ENCODE data around the gene TMEM204. TPM values are rescaled to one million over a fixed set of nuclear protein-coding genes. Genes with fewer than 3 reads are reported as not detected.

Gene TMEM204
- total RNA-seq, 2 experiments from 2014 or later, result 60.6 to 73.5 TPM

DNA sequence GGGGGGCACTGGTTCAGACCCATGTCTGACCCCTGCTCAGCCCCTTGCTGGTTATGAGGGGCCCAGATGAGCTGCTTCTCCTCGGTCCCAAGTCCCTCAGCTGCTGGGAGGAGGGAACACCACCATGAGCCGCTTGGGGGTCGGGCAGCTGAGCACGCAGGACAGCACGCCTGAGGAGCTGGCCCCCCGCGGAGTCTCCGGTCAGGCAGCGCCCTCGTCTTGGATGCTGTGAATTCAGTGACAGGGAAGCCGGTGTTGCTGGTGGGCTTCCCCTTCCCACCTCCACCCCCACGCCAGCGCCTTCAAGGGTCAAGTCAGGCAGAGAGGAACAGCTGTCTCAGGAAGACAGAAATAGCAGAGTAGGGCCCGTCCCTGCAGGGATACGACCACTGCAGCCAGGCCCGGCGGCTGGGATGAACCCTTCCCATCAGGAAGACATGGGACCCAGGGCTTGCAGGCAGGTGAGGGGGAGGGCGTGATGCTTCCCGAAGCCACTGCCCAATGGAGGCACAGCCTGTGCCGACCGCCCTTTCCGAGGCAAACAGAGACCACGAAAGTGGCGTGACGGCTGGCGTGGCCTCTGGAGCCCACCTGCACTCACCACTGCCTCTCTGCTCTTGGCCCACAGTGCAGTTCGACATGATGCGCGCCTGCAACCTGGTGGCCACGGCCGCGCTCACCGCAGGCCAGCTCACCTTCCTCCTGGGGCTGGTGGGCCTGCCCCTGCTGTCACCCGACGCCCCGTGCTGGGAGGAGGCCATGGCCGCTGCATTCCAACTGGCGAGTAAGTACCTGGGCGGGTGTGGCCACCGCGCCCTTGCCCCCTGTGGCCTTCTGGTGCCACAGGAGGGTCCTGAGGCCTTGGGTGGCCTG is 8.1 kb downstream of the TMEM204 start:
- Mint-ChIP-seq H3K4me3 (no peak overlapping the region), H3K27me3 (no peaks in the 10 kb centered on the region)
- POLR2A ChIA-PET, result interaction anchor here (0.6 kb wide), 1 partner anchor 34 kb away, joined by 3 read pairs; no protein-coding TSS in a partner anchor

DNA sequence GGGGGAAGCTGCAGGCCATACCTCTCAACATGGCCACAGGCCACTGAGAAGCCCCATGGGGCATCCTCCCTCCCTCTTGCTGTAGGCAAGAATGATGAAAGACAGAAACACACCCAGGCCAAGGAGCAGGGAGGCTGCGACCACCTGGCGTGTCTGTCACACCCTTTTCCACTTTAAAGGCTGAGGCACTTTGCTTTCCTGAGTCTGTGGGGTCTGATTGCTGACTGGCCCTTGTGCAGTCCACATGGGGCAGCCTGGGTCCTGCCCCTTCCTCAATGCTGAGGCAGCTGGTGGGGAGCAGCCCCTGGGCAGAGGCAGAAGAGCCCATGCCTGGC is 8.7 kb downstream of the TMEM204 start:
- peaks cover 65% of the 10 kb centered on the region for H3K36me3 Mint-ChIP-seq (ENCODE audit: low read depth)
- no peak overlapping the region for H3K4me3 Mint-ChIP-seq
- ChIA-PET CTCF (no interaction called here), POLR2A (no interaction called here)
- no peaks in the 10 kb centered on the region for H3K27me3 Mint-ChIP-seq
- H3K9me3 Mint-ChIP-seq, result no peaks in the 10 kb centered on the region
- H3K27ac Mint-ChIP-seq, result peak overlapping the region; percentile 73
- no peak for DNase-seq
- H3K4me1 Mint-ChIP-seq, result peaks cover 78% of the 10 kb centered on the region

More for the DNA sequence above, 8.1 kb downstream of the TMEM204 start:
- CTCF ChIA-PET, result no interaction called here
- Mint-ChIP-seq H3K36me3 (ENCODE audit: low read depth) (peaks cover 67% of the 10 kb centered on the region), H3K4me1 (peaks cover 83% of the 10 kb centered on the region), H3K27ac (peak overlapping the region; percentile 73), H3K9me3 (no peaks in the 10 kb centered on the region)
- no peak for DNase-seq

DNA sequence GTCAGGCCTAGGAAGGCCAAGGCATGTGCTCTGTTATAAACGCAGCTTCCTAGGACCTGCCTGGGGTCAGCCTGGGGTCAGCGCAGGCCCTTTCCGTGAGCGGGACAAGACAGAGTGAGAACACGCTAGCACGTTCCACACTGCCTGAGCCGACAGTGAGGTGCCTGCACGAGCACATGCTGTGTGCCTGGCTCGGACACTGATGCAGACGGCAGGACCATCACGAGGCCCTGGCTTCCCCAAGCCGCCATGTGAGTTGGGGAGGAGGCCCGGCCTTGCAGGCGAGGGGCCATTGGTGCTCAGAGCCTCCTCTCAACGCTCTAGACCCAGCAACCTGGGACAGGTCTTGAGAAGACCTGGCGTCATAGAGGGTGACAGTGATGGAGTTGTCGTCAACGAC is 9.1 kb downstream of the TMEM204 start:
- DNase-seq, result no peak
- peak overlapping the region; percentile 73 for H3K27ac Mint-ChIP-seq
- no peaks in the 10 kb centered on the region for H3K9me3 Mint-ChIP-seq
- peak overlapping the region; percentile 20 for H3K4me3 Mint-ChIP-seq
- peaks cover 74% of the 10 kb centered on the region for H3K4me1 Mint-ChIP-seq
- peaks cover 65% of the 10 kb centered on the region for H3K36me3 Mint-ChIP-seq (ENCODE audit: low read depth)
- H3K27me3 Mint-ChIP-seq, result no peaks in the 10 kb centered on the region
- ChIA-PET POLR2A (no interaction called here), CTCF (no interaction called here)

DNA sequence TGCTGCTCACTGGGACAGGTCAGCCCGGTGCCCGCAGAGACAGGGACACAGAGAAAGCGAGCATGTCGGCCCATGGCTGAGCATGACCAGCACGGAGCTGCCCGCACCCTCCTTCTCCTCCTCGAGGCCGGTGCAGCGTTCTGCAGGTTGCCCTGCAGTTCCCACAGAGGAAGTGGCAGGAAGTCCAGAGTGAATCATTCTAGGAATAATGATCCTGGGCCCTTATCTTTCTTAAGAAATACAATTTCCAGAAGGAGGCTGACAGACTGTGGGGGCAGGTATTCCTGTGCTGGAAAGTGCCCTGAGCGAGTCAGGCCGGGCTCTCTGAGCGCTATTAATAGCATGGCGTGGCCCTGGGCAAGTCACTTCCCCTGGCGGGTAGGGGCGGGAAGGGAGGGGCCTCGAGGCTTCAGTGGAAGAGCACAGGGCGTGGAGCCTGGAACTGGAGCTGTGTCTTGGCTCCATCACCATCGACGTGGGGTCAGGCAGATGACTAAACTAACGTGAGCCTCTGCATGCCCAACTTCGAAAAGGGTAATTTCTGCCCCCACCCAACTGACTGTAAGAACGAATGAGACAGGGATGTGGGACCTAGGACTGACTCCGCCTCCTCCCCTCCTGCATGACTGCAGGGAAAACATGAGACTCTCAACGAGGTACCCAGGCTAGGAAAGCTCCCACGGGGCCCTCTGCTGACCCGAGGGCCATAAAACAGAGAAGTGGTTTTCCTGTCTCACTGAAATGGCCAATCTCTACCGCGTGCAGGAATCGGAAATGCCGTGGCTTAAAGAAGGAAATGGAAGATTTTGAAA is 9.8 kb downstream of the TMEM204 start:
- no peaks in the 10 kb centered on the region for H3K27me3 Mint-ChIP-seq
- CTCF ChIA-PET, result interaction anchor here (0.6 kb wide), 2 partner anchors 8 to 1348 kb away, joined by 3 to 4 read pairs; no protein-coding TSS in a partner anchor
- POLR2A ChIA-PET, result no interaction called here
- peaks cover 63% of the 10 kb centered on the region for H3K36me3 Mint-ChIP-seq (ENCODE audit: low read depth)
- H3K27ac Mint-ChIP-seq, result peak overlapping the region; percentile 73
- DNase-seq, result peak; percentile 54
- H3K9me3 Mint-ChIP-seq, result no peaks in the 10 kb centered on the region
- H3K4me3 Mint-ChIP-seq, result peak overlapping the region; percentile 37
- peaks cover 69% of the 10 kb centered on the region for H3K4me1 Mint-ChIP-seq

DNA sequence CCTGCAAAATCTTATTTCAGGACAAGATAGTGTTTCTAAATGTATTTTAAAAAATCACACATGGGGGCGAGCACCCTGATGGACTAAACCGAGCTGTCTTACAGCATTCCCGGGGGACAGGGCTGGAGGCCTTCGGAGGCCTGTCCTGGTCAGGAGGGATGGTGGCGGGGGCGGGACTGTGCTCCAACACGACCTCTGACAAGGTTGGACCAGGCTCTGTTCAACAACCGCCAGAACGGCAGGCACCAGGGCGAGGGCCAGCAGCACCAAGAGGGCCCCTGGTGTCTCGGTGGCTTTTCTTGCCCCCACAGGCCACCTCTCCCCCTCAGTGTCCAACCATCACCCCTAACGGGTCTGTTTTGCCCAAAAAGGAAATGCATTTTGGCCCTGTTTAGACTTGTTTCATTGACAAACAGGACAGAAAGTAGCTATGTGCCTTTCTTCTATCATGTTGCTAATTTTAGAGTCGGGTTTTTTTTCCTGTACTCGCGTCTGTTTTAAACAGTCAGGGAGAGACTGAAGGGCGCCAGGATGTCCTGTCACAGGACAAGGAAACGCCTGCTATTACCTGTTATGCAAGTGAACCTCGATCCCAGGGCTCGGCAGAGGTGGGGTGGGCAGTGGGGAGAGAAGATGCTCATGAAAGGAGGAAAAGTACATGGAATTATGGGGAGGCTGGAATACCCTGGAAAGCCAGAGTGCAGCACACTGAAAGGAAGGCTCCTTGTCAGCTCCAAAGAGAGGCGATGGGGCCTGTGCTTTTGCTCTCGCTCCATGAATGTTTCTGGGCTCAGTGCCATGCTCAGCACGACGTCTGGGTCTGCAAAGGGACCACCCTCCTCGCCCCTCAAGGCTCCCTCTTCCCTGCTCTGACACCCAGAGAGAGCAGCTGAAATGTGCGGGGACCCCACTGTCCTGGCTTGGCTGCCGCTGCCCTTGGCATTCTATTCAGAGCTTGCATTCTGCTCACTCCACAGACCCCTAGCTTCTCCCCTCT is 11.9 kb downstream of the TMEM204 start:
- Mint-ChIP-seq H3K4me3 (peak overlapping the region; percentile 45), H3K27ac (peak overlapping the region; percentile 68), H3K4me1 (peaks cover 58% of the 10 kb centered on the region), H3K27me3 (no peaks in the 10 kb centered on the region), H3K36me3 (ENCODE audit: low read depth) (peaks cover 70% of the 10 kb centered on the region), H3K9me3 (no peaks in the 10 kb centered on the region)
- CTCF ChIA-PET, result interaction anchor here (0.7 to 1.7 kb wide), 4 partner anchors 9 to 252 kb away, joined by 3 to 4 read pairs (median 3); no protein-coding TSS in a partner anchor
- no peak for DNase-seq
- POLR2A ChIA-PET, result interaction anchor here (0.5 kb wide), 1 partner anchor 12 kb away, joined by 3 read pairs; the partner anchor contains the start of gene TMEM204

DNA sequence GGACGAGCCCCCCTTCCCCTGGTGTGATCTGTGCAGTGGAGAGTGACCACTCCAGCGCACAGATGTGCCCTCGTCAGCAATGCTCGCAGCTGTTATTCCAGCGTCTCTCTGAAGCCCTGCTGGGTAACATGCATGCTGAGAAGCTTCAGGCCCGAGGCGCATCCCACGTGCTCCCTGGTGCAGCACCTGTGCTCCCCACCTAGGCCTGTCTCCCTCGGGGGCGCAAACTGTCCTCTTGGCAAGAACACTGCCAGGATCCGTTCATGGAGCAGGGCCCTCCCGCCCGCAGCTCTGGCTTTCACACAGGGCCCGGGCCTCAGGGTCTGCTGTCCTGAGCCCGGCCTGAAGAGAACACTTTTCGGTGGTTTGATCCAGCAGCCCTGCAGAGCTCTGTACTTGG is 13.0 kb downstream of the TMEM204 start:
- peaks cover 63% of the 10 kb centered on the region for H3K36me3 Mint-ChIP-seq (ENCODE audit: low read depth)
- H3K4me3 Mint-ChIP-seq, result no peak overlapping the region
- ChIA-PET CTCF (interaction anchor here (0.5 to 1.7 kb wide), 2 partner anchors 10 to 76 kb away, joined by 3 to 4 read pairs; no protein-coding TSS in a partner anchor), POLR2A (no interaction called here)
- no peaks in the 10 kb centered on the region for H3K27me3 Mint-ChIP-seq
- H3K4me1 Mint-ChIP-seq, result peaks cover 50% of the 10 kb centered on the region
- H3K27ac Mint-ChIP-seq, result peak overlapping the region; percentile 25
- no peaks in the 10 kb centered on the region for H3K9me3 Mint-ChIP-seq
- DNase-seq, result no peak

DNA sequence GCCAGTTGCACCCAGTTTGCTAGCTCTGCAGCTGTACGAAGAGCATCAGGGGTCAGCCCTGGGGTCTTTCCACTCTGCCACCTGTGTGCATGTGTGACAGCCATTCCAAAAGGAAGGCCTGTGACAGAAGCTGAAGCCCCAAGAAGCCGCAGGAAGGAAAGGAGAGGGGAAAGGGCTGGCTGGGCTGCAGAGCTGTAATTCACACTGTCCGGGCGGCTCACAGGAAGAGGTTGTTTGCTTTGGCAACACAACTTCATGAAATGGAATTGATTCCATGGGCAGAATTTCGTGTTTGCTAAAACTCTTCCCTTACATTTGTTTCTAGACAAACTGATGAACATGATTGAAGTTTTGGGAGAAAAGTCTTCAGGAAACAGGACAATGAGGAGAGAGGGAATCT is 14.8 kb downstream of the TMEM204 start:
- CTCF ChIA-PET, result interaction anchor here (0.9 kb wide), 1 partner anchor 15 kb away, joined by 3 read pairs; the partner anchor contains the start of gene TMEM204

DNA sequence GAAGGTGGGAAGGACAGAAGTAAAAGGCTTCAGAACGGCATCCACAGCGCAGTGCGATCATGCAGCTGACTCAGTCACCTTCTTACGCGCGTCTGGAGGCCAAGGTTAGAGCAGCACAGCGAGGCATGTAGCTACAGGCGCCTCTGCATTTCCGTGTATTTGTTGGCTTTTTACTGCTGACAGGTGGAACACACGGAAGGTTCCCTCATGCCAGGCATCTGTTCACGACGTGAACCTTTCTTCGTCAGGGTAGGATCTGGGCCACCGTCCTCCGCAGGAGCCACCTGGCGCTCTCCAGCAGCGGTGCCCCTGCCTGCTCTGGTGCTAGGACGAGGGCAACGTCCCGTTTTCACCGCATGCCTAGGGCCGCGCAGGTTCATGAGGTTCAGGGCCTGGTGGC is 15.3 kb downstream of the TMEM204 start:
- peaks cover 58% of the 10 kb centered on the region for H3K36me3 Mint-ChIP-seq (ENCODE audit: low read depth)
- no peaks in the 10 kb centered on the region for H3K9me3 Mint-ChIP-seq
- ChIA-PET CTCF (interaction anchor here (0.9 kb wide), 1 partner anchor 15 kb away, joined by 3 read pairs; the partner anchor contains the start of gene TMEM204), POLR2A (no interaction called here)
- H3K27me3 Mint-ChIP-seq, result no peaks in the 10 kb centered on the region
- DNase-seq, result no peak
- peaks cover 31% of the 10 kb centered on the region for H3K4me1 Mint-ChIP-seq
- no peak overlapping the region for H3K27ac Mint-ChIP-seq
- no peak overlapping the region for H3K4me3 Mint-ChIP-seq

More for the DNA sequence above, 14.8 kb downstream of the TMEM204 start:
- Mint-ChIP-seq H3K4me1 (peaks cover 36% of the 10 kb centered on the region), H3K27me3 (no peaks in the 10 kb centered on the region), H3K36me3 (ENCODE audit: low read depth) (peaks cover 59% of the 10 kb centered on the region), H3K4me3 (no peak overlapping the region), H3K9me3 (no peaks in the 10 kb centered on the region), H3K27ac (no peak overlapping the region)
- DNase-seq, result no peak
- POLR2A ChIA-PET, result no interaction called here

DNA sequence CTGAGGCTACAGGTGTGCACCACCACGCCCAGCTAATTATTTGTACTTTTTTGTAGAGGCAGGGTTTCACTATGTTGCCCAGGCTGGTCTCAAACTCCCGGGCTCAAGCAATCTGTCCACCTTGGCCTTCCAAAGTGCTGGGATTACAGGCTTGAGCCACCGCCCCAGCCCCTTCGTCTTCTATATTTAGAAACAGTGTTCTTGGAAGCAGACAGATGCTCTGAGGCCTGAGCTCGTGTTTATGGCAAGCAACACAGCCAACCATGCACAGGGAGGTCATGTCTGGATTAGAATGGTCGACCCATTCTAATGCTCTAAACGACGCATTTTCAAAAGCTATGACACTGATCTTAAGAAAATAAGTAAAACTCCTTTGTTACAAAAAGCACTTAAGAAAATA is 16.6 kb downstream of the TMEM204 start:
- peaks cover 60% of the 10 kb centered on the region for H3K36me3 Mint-ChIP-seq (ENCODE audit: low read depth)
- H3K4me1 Mint-ChIP-seq, result peaks cover 22% of the 10 kb centered on the region
- POLR2A ChIA-PET, result no interaction called here

DNA sequence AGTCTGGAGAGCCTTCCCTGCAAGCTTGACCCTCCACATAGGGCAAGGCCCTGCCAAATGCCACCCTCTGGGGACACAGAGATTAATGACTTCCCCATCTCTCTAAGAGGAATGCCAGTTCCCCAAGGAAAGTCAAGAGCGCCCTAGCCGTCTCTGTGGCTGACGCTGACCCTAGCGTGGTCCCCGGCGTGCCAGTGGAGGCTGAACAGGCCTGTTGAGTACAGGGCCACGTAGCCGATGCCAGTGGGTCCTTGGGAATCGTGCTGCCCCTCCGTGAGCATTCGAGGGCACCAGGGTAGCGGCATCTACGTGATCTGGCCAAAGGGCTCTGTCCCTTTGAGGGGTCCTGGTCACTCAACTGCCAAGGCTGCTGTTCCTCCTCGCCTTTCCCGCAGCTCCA is 17.2 kb downstream of the TMEM204 start:
- ChIA-PET CTCF (no interaction called here), POLR2A (no interaction called here)
- no peaks in the 10 kb centered on the region for H3K27me3 Mint-ChIP-seq
- no peaks in the 10 kb centered on the region for H3K9me3 Mint-ChIP-seq
- H3K27ac Mint-ChIP-seq, result no peak overlapping the region
- DNase-seq, result no peak
- H3K4me1 Mint-ChIP-seq, result peaks cover 16% of the 10 kb centered on the region
- H3K4me3 Mint-ChIP-seq, result no peak overlapping the region
- H3K36me3 Mint-ChIP-seq (ENCODE audit: low read depth), result peaks cover 61% of the 10 kb centered on the region

More for the DNA sequence above, 16.6 kb downstream of the TMEM204 start:
- no peaks in the 10 kb centered on the region for H3K27me3 Mint-ChIP-seq
- H3K4me3 Mint-ChIP-seq, result no peak overlapping the region
- CTCF ChIA-PET, result no interaction called here
- DNase-seq, result no peak
- H3K27ac Mint-ChIP-seq, result no peak overlapping the region
- H3K9me3 Mint-ChIP-seq, result no peaks in the 10 kb centered on the region

DNA sequence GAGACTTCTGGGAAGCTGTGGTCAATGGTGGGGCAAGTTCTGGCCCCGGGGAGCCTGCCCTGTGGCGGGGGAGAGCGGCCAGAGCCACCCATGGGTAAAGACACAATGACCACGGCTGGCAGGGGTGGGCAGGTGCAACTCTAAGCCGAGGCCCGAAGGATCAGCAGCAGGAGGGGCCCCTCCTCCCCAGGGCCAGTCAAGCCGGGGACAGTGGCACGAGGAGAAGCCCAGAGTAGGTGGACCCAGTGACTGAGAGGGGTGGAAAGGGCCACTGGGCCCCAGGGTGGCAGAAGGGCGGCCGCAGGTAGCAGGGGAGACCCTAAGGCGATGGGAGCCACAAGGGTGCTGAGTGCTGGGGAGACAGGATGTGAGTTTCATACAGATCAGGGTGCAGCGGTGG is 17.7 kb downstream of the TMEM204 start:
- Mint-ChIP-seq H3K27me3 (no peaks in the 10 kb centered on the region), H3K4me1 (peaks cover 13% of the 10 kb centered on the region), H3K4me3 (no peak overlapping the region), H3K9me3 (no peaks in the 10 kb centered on the region), H3K27ac (no peak overlapping the region), H3K36me3 (ENCODE audit: low read depth) (peaks cover 62% of the 10 kb centered on the region)
- ChIA-PET POLR2A (no interaction called here), CTCF (no interaction called here)
- no peak for DNase-seq

DNA sequence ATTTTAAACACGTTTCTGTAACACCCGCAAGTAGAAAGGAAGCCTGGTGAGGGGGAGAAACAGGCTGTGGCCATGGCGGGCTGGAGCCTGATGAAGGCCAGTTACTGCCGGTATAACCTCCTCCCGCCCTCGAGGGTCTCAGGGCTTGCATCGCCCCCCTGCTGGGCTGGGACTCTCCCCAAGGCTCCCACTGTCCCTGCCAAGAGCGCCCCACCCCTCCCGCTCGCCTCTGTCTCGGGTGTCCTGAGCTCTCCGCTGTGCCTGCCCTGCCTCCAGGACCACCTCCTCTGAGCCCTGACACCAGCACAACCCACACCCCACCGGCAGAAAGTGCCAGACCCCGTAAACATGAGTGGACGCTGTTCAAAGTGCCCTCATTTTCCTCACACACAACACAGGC is 18.7 kb downstream of the TMEM204 start:
- no peaks in the 10 kb centered on the region for H3K27me3 Mint-ChIP-seq
- H3K4me3 Mint-ChIP-seq, result no peak overlapping the region
- ChIA-PET CTCF (no interaction called here), POLR2A (no interaction called here)
- no peak overlapping the region for H3K27ac Mint-ChIP-seq
- peaks cover 9% of the 10 kb centered on the region for H3K4me1 Mint-ChIP-seq
- peaks cover 60% of the 10 kb centered on the region for H3K36me3 Mint-ChIP-seq (ENCODE audit: low read depth)
- no peaks in the 10 kb centered on the region for H3K9me3 Mint-ChIP-seq
- no peak for DNase-seq
